DND-41 (cell line): ENCODE measurements around the gene BCL2L13.

Experiments used
- ATAC-seq: fragments of 200-7000 bp; cut with Tn5 transposase; 3 replicates; pipeline ENCODE4 v1.9.1; 2021; ENCODE audit warnings: low read depth; ENCODE audit not compliant: insufficient read depth
- DNase-seq: peaks from one replicate; pipeline ENCODE4 v3.0.0-alpha.2; 2020
- H2AFZ ChIP-seq: 2 replicates; pipeline ENCODE4 v1.6.0; 2012; ENCODE audit warnings: low read depth, low read length
- H3K27ac ChIP-seq: 2 replicates; pipeline ENCODE4 v1.5.1; 2012; ENCODE audit warnings: low read length, inconsistent platforms
- H3K27me3 ChIP-seq: fragments of 200-600 bp; sonication (generic); 2 replicates; pipeline ENCODE4 v1.6.0; 2012; ENCODE audit warnings: low read length, mild to moderate bottlenecking, inconsistent platforms; ENCODE audit not compliant: insufficient read depth, poor library complexity
- H3K36me3 ChIP-seq: 2 replicates; pipeline ENCODE4 v1.5.1; 2012; ENCODE audit warnings: low read length, inconsistent platforms; ENCODE audit not compliant: insufficient read depth
- H3K4me1 ChIP-seq: 2 replicates; pipeline ENCODE4 v1.5.1; 2012; ENCODE audit warnings: mild to moderate bottlenecking, low read length; ENCODE audit not compliant: insufficient read depth
- H3K4me2 ChIP-seq: 2 replicates; pipeline ENCODE4 v1.6.0; 2012; ENCODE audit warnings: mild to moderate bottlenecking, moderate library complexity, low read length, inconsistent platforms; ENCODE audit not compliant: insufficient read depth
- H3K4me3 ChIP-seq, 2 experiments: fragments of 200-600 bp in 1 of 2; shearing (Covaris generic) in 1 of 2; 2 replicates each; pipeline ENCODE4 v1.5.1; 2012 to 2016; ENCODE audit warnings: inconsistent platforms in 2 of 2, low read length in 2 of 2, mild to moderate bottlenecking in 2 of 2, low read depth in 1 of 2, moderate library complexity in 1 of 2
- H3K79me2 ChIP-seq: 2 replicates; pipeline ENCODE4 v1.6.0; 2012; ENCODE audit warnings: low read length, inconsistent platforms; ENCODE audit not compliant: insufficient read depth
- H3K9ac ChIP-seq: 2 replicates; pipeline ENCODE4 v1.6.0; 2012; ENCODE audit warnings: low read depth, mild to moderate bottlenecking, inconsistent platforms, low read length, moderate library complexity
- H3K9me3 ChIP-seq: 2 replicates; pipeline ENCODE4 v1.5.1; 2012; ENCODE audit warnings: low read length, moderate library complexity, mild to moderate bottlenecking, inconsistent platforms; ENCODE audit not compliant: insufficient read depth, severe bottlenecking
- H4K20me1 ChIP-seq: 2 replicates; pipeline ENCODE4 v1.6.0; 2012; ENCODE audit warnings: low read length; ENCODE audit not compliant: insufficient read depth
- CTCF ChIP-seq: IDR thresholded peaks from 2 replicates; pipeline ENCODE4 v1.5.1; 2012; ENCODE audit warnings: borderline replicate concordance, low read length, moderate library complexity, mild to moderate bottlenecking; ENCODE audit not compliant: poor library complexity, severe bottlenecking; ENCODE audit errors: extremely low read depth
- EZH2 ChIP-seq: IDR thresholded peaks from 3 replicates; pipeline ENCODE4 v1.6.1; 2012; ENCODE audit warnings: borderline replicate concordance, low read depth, mild to moderate bottlenecking, moderate library complexity, low read length, inconsistent platforms; ENCODE audit not compliant: severe bottlenecking

Gene BCL2L13

GRCh38 chr22:17707526-17707925, 69.0 kb downstream of the BCL2L13 start:
- Histone ChIP-seq H3K27ac (peak overlapping the region; percentile 85), H3K36me3 (peaks cover 11% of the 10 kb centered on the region; the same call in 1 of the 2 replicates), H3K4me1 (peaks cover 31% of the 10 kb centered on the region), H3K79me2 (peaks cover 22% of the 10 kb centered on the region), H3K4me3 (peak overlapping the region; percentile 5 to 48; a peak in 2 of 4 replicates), H3K9ac (peak overlapping the region; percentile 52), H3K27me3 (no peaks in the 10 kb centered on the region), H2AFZ (no peak overlapping the region; the same call in 1 of the 2 replicates), H3K9me3 (no peaks in the 10 kb centered on the region), H4K20me1 (no peaks in the 10 kb centered on the region), H3K4me2 (peak overlapping the region; percentile 60)
- TF ChIP-seq CTCF (no peak), EZH2 (no peak)
- DNase-seq (no peak), ATAC-seq (no peak)

- H3K4me1 ChIP-seq, result peaks cover 31% of the 10 kb centered on the region
- H3K36me3 ChIP-seq, result 0 out of 2 replicates have a peak, but pooled peaks cover 5% of the 10 kb centered on the region
- H3K9me3 ChIP-seq, result no peaks in the 10 kb centered on the region
- no peaks in the 10 kb centered on the region for H3K27me3 ChIP-seq
- H3K4me3 ChIP-seq, result no peak overlapping the region
- DNase-seq (no peak), ATAC-seq (no peak)
- H4K20me1 ChIP-seq, result no peaks in the 10 kb centered on the region
- no peak for TF ChIP-seq CTCF
- TF ChIP-seq EZH2, result no peak
- H2AFZ ChIP-seq, result no peak overlapping the region
- H3K4me2 ChIP-seq, result no peak overlapping the region
- no peak overlapping the region for H3K9ac ChIP-seq
- H3K27ac ChIP-seq, result no peak overlapping the region
- peaks cover 25% of the 10 kb centered on the region for H3K79me2 ChIP-seq
Measured at GRCh38 chr22:17710023-17710422, 71.5 kb downstream of the BCL2L13 start.

GRCh38 chr22:17712441-17712840, 73.9 kb downstream of the BCL2L13 start:
- Histone ChIP-seq H3K4me3 (no peak overlapping the region), H3K27me3 (no peaks in the 10 kb centered on the region), H3K9me3 (no peaks in the 10 kb centered on the region), H3K36me3 (no peaks in the 10 kb centered on the region), H3K9ac (no peak overlapping the region), H3K4me1 (peaks cover 9% of the 10 kb centered on the region), H3K27ac (no peak overlapping the region), H3K79me2 (peaks cover 19% of the 10 kb centered on the region), H4K20me1 (no peaks in the 10 kb centered on the region), H3K4me2 (no peak overlapping the region), H2AFZ (no peak overlapping the region)
- DNase-seq, result no peak
- TF ChIP-seq CTCF, result no peak
- no peak for TF ChIP-seq EZH2
- ATAC-seq, result no peak

DNA sequence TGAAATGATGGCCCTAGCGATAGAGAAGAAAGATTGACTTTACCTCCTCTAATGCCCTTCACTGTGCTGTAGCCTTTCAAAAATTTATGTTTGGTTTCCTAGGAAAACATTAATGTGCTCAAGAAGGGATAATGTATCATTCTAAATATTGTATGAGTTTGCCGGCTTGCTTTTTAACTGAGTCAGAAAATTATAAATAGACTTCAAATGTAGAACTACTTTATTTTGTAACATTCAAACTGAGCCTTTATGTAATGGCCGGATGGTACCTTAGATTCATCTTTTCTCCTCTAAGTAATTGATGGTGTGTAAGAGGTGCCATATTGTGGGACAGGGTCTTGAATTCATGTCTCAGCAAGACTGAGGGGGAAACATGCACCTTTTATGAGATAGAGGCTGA, 78.0 kb downstream of the BCL2L13 start:
- ATAC-seq (no peak), DNase-seq (no peak)
- Histone ChIP-seq H3K36me3 (no peaks in the 10 kb centered on the region), H3K9ac (no peak overlapping the region), H3K9me3 (no peaks in the 10 kb centered on the region), H3K4me2 (no peak overlapping the region), H3K4me3 (no peak overlapping the region), H2AFZ (no peak overlapping the region), H3K27me3 (no peaks in the 10 kb centered on the region), H4K20me1 (no peaks in the 10 kb centered on the region), H3K79me2 (peaks cover 6% of the 10 kb centered on the region), H3K4me1 (no peaks in the 10 kb centered on the region), H3K27ac (no peak overlapping the region)
- no peak for TF ChIP-seq CTCF
- no peak for TF ChIP-seq EZH2
